Measurements from ENCODE around the gene CYP4F22.
"Not testable (repeated sequence)": the region's sequence is repeated elsewhere in the genome, so short reads cannot be mapped to it uniquely, and the experiment has no call there.

DNA sequence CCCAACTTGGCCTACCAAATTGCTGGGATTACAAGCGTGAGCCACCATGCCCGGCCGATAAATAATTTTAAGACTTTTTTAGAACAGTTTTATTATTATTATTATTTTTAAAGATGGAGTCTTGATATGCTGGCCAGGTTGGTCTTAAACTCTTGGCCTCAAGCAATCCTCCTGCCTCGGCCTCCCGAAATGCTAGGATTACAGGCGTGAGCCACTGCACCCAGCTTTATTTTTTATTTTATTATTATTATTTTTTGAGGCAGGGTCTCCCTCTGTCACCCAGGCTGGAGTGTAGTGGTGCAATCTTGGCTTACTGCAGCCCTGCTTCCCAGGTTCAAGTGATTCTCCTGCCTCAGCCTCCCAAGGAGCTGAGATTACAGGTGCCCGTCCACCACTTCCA lies 27.3 kb upstream of the CYP4F22 start:
- TF ChIP-seq POLR2A (IDR thresholded peaks at IDR 0.05) = not testable (repeated sequence)
- TF ChIP-seq, protein P1, sequence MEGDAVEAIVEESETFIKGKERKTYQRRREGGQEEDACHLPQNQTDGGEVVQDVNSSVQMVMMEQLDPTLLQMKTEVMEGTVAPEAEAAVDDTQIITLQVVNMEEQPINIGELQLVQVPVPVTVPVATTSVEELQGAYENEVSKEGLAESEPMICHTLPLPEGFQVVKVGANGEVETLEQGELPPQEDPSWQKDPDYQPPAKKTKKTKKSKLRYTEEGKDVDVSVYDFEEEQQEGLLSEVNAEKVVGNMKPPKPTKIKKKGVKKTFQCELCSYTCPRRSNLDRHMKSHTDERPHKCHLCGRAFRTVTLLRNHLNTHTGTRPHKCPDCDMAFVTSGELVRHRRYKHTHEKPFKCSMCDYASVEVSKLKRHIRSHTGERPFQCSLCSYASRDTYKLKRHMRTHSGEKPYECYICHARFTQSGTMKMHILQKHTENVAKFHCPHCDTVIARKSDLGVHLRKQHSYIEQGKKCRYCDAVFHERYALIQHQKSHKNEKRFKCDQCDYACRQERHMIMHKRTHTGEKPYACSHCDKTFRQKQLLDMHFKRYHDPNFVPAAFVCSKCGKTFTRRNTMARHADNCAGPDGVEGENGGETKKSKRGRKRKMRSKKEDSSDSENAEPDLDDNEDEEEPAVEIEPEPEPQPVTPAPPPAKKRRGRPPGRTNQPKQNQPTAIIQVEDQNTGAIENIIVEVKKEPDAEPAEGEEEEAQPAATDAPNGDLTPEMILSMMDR (IDR thresholded peaks at IDR 0.05) = not testable (repeated sequence)
